Measurements from ENCODE around the gene ZNF35. TPM values are rescaled to one million over a fixed set of nuclear protein-coding genes. Genes with fewer than 3 reads are reported as not detected.

ZNF35 gene
- polyA plus RNA-seq, 2 of the 4 experiments (the other 2 are of a cell fraction) = 4.1 to 5.0 TPM

- no peak overlapping the region for H3K27ac ChIP-seq
- H3K4me1 ChIP-seq = no peaks in the 10 kb centered on the region
- WGBS (ENCODE audit: missing lambda C conversion rate) = 2% methylated on average over 2 of the region's 2 CpGs
- H3K4me3 ChIP-seq = no peak overlapping the region
- DNase-seq (ENCODE audit: low read depth in 1 of 2, low spot score in 1 of 2) (no peak), FAIRE-seq (no peak), ATAC-seq (no peak)
- H3K4me2 ChIP-seq = no peak overlapping the region
- H3K9me3 ChIP-seq = peaks cover 9% of the 10 kb centered on the region; the same call in 2 of the 3 replicates
- no peak for TF ChIP-seq HOXB13 (CRISPR knock-in tag; IDR thresholded peaks at IDR 0.05; ENCODE audit: low read depth)
- TF ChIP-seq POLR2A (IDR thresholded peaks at IDR 0.05; ENCODE audit: low read length) = no peak
- no peak for TF ChIP-seq RAD21 (conservative IDR thresholded peaks at IDR 0.05 in 1 of 2, IDR thresholded peaks at IDR 0.05 in 1 of 2)
- no peak for TF ChIP-seq ESRRA (IDR thresholded peaks at IDR 0.05; ENCODE audit: borderline replicate concordance, low read length)
- no peak for TF ChIP-seq REST (IDR thresholded peaks at IDR 0.05)
- CTCF ChIA-PET = interaction anchor here (0.6 kb wide), 1 partner anchor 23 kb away, joined by 5 read pairs; no protein-coding TSS in a partner anchor
- POLR2A ChIA-PET = no interaction called here
These were observed 33.8 kb downstream of the ZNF35 start for GRCh38 chr3:44682182-44682896.

GRCh38 chr3:44685128-44685800 is 36.7 kb downstream of the ZNF35 start:
- Histone ChIP-seq H3K9me3 (peaks cover 9% of the 10 kb centered on the region; the same call in 2 of the 3 replicates), H3K4me3 (no peak overlapping the region), H3K4me1 (no peaks in the 10 kb centered on the region), H3K27ac (no peak overlapping the region), H3K4me2 (no peak overlapping the region)
- ChIA-PET CTCF (no interaction called here), POLR2A (no interaction called here)
- FAIRE-seq = no peak
- TF ChIP-seq KDM5A (IDR thresholded peaks at IDR 0.05) (no peak), ZC3H11A (IDR thresholded peaks at IDR 0.05) (no peak), TP53 (CRISPR knock-in tag; IDR thresholded peaks at IDR 0.05) (no peak), CBX2 (IDR thresholded peaks at IDR 0.05; ENCODE audit: borderline replicate concordance, low read depth) (no peak), POLR2AphosphoS2 (conservative IDR thresholded peaks at IDR 0.05; ENCODE audit: low read length) (no peak), TFCP2L1 (CRISPR knock-in tag; IDR thresholded peaks at IDR 0.05) (no peak), ZNF302 (CRISPR knock-in tag; IDR thresholded peaks at IDR 0.05) (no peak), NPAS2 (CRISPR knock-in tag; IDR thresholded peaks at IDR 0.05; ENCODE audit: borderline replicate concordance) (no peak), CHD2 (IDR thresholded peaks at IDR 0.05; ENCODE audit: low read length, partially characterized antibody) (no peak), RAD21 (conservative IDR thresholded peaks at IDR 0.05 in 1 of 2, IDR thresholded peaks at IDR 0.05 in 1 of 2) (no peak), RARB (CRISPR knock-in tag; IDR thresholded peaks at IDR 0.05) (no peak), RFX5 (IDR thresholded peaks at IDR 0.05) (no peak), EHMT2 (IDR thresholded peaks at IDR 0.05; ENCODE audit: low read depth) (no peak), GATA3 (IDR thresholded peaks at IDR 0.05; ENCODE audit: borderline replicate concordance) (no peak), E2F6 (IDR thresholded peaks at IDR 0.05; ENCODE audit: borderline replicate concordance, low read depth) (no peak), CHD4 (IDR thresholded peaks at IDR 0.05; ENCODE audit: borderline replicate concordance) (no peak), HOXB13 (CRISPR knock-in tag; IDR thresholded peaks at IDR 0.05; ENCODE audit: low read depth) (no peak), HMGXB4 (CRISPR knock-in tag; IDR thresholded peaks at IDR 0.05; ENCODE audit: borderline replicate concordance) (no peak)
- WGBS (ENCODE audit: missing lambda C conversion rate) = 58% methylated on average over 28 of the region's 48 CpGs
- no peak for ATAC-seq
- no peak for DNase-seq (ENCODE audit: low read depth in 1 of 2, low spot score in 1 of 2)

Measured in A549 (cell line).